HG02623 (cell line): ENCODE measurements around the gene PCDHB9.
"Not testable (repeated sequence)": the region's sequence is repeated elsewhere in the genome, so short reads cannot be mapped to it uniquely, and the experiment has no call there.

Experiments used
- ATAC-seq: cut with Tn5 transposase; IDR thresholded peaks from one replicate; pipeline ENCODE4 v1.9.1; 2021; ENCODE audit warnings: moderate library complexity; ENCODE audit not compliant: unreplicated experiment

The PCDHB9 gene

GRCh38 chr5:141184117-141184855, 2.7 kb upstream of the PCDHB9 start:
- ATAC-seq = not testable (repeated sequence)

- not testable (repeated sequence) for ATAC-seq
Observed at GRCh38 chr5:141188682-141189081, 1.7 kb downstream of the PCDHB9 start.

- ATAC-seq = not testable (repeated sequence)
Observed at GRCh38 chr5:141189131-141189530, 2.2 kb downstream of the PCDHB9 start.

GRCh38 chr5:141192110-141192725, 5.3 kb downstream of the PCDHB9 start, which contains the start of gene PCDHB10:
Gene PCDHB10, plus strand, starts transcription at chr5:141192353. Its CDS starts 200 bp downstream, at chr5:141192553.
- no peak for ATAC-seq

GRCh38 chr5:141194332-141194731, 7.4 kb downstream of the PCDHB9 start:
- ATAC-seq = not testable (repeated sequence)

GRCh38 chr5:141196363-141196762, 9.4 kb downstream of the PCDHB9 start:
- ATAC-seq = no peak

- ATAC-seq = no peak
Observed at GRCh38 chr5:141199359-141200235, 12.6 kb downstream of the PCDHB9 start, which contains the start of gene PCDHB11. Gene PCDHB11, plus strand, starts transcription at chr5:141199627. Its CDS starts 148 bp downstream, at chr5:141199775.

- ATAC-seq = not testable (repeated sequence)
Observed at GRCh38 chr5:141201126-141201525, 14.2 kb downstream of the PCDHB9 start.

GRCh38 chr5:141201646-141202045, 14.7 kb downstream of the PCDHB9 start:
- ATAC-seq = not testable (repeated sequence)

GRCh38 chr5:141208478-141208877, 21.5 kb downstream of the PCDHB9 start, which contains the start of gene PCDHB12:
Gene PCDHB12, plus strand, starts transcription at chr5:141208719. Its CDS starts 189 bp downstream, at chr5:141208908.
- no peak for ATAC-seq

GRCh38 chr5:141210281-141210680, 23.3 kb downstream of the PCDHB9 start:
- not testable (repeated sequence) for ATAC-seq

- not testable (repeated sequence) for ATAC-seq
Observed at GRCh38 chr5:141210849-141211248, 23.9 kb downstream of the PCDHB9 start.

- ATAC-seq = not testable (repeated sequence)
Observed at GRCh38 chr5:141213656-141214339, 26.8 kb downstream of the PCDHB9 start, which contains the start of gene PCDHB13. Gene PCDHB13, plus strand, starts transcription at chr5:141213919. Its CDS starts 205 bp downstream, at chr5:141214124.

GRCh38 chr5:141214583-141214982, 27.6 kb downstream of the PCDHB9 start:
- ATAC-seq = not testable (repeated sequence)

- ATAC-seq = not testable (repeated sequence)
Observed at GRCh38 chr5:141215504-141215903, 28.5 kb downstream of the PCDHB9 start.

GRCh38 chr5:141216035-141216434, 29.1 kb downstream of the PCDHB9 start:
- ATAC-seq = not testable (repeated sequence)

GRCh38 chr5:141223112-141223783, 36.3 kb downstream of the PCDHB9 start, which contains the start of gene PCDHB14:
Gene PCDHB14, plus strand, starts transcription at chr5:141223343. Its CDS starts 163 bp downstream, at chr5:141223506.
- ATAC-seq = no peak

- not testable (repeated sequence) for ATAC-seq
Observed at GRCh38 chr5:141224844-141225243, 37.9 kb downstream of the PCDHB9 start.

GRCh38 chr5:141225421-141225820, 38.5 kb downstream of the PCDHB9 start:
- ATAC-seq = not testable (repeated sequence)
